ENCODE data around the gene MRPS27.

MRPS27 gene

DNA sequence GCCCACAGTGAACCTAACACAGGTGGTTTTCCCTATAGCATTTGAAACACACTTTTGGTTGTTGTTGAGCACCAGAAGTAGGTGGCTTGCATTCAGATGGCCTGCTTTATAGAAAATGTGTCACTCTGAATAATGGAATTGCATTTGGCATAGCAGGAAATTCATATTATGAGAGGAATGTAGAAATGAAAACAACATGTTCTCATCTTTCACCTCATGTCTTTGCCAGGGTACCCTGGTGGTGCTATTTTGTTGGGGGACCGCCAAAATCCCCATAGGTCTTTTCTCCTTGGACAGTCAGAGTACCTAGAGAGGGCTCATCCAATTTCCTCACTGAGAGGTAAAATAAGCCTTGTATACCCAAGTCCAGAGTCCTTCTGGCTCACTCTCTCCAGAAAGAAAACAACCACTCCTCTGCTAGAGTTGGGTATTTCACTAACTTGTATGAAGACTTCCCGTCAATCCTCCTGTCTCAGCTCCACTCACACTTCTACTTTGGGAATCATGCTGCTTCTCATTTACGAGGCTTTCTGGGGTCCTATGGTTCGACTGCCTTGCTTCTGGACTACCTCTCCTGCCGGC is 67.4 kb downstream of the MRPS27 start:
- FAIRE-seq, result no peak

DNA sequence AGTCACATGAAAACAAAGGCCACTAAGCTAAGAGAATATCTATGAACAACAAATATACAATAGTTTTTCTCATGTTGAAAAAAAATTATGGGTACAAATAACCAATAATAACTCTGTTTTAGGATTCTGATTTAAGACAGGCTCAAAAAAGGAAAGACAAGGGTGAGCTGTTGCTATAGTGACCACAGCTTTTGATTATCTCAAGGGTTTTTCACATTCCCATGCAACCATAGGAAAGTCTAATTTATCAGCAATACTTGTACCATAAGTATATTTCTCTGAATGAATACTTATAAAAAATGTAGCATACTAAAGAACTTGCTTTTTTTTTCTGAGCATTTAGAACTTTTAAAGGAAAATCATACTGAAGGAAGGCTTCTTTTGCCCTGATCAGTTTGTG is 68.0 kb downstream of the MRPS27 start:
- FAIRE-seq, result no peak

DNA sequence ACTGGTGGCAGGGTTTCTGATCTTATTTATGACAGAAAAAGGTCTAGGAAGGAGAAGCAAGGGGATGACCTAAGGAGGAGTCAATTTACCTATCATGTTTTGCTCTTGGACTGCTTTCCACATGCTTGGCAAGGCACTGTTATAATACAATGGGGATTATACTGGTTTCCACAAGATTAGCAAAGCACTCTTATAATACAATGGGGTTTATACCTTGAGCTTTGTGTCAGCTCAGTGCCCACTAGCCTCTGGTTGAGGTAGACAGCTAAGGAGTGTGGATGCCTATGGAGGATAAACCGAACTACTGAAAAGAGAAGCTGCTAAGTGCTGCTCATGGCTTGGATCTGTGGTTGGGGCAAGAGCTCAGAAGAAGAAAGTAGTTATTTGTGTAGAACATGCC is 68.7 kb downstream of the MRPS27 start:
- no peak for FAIRE-seq

DNA sequence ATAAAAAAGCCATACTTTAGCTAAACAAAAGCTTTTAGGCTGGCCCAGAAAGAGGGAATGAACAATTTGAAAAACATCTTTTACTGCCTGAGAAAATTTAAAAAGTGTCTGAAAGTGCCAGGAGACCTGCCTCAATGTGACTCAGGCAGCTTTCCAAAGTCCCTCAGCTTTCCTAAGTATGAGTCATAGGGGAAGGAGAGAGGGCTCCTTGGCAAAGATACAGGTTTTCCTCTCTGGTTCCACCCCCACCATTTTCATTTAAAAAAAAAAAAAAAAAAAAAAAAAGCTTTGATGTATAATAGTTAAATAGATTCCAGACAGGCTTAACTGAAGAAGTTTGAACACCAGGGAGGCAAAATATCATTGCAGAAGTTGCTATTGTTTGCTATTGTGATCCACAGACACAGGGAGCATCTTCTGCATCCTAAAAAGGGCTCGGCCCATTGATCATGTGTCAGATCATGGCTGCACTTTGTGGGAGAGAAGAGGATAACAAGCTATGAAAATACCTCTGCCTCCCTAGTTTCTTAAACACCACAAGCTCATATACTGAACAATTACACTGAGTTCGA is 71.5 kb downstream of the MRPS27 start:
- no peak for FAIRE-seq

DNA sequence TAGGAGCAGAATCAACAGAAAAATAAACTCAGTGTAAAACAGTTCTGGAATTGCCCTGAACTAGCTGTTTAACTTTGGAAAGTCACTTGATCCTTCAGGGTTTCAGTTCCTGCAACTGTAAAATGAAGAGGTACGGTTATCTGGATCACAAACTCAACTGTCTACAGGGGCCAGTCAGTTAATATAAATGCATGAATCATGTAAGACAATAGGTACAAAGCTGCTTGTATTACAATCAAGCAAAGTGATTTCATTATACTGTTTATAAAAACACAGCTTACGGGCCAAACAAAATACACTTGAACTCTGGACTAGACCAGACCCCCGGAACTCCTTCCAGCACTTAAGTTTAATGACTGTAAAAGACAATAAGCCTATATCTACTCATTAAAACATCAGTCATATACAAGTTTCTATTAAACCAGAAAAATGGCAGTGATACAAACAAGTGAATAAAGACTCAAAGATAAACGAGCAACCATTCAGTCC is 73.0 kb downstream of the MRPS27 start:
- FAIRE-seq, result no peak

DNA sequence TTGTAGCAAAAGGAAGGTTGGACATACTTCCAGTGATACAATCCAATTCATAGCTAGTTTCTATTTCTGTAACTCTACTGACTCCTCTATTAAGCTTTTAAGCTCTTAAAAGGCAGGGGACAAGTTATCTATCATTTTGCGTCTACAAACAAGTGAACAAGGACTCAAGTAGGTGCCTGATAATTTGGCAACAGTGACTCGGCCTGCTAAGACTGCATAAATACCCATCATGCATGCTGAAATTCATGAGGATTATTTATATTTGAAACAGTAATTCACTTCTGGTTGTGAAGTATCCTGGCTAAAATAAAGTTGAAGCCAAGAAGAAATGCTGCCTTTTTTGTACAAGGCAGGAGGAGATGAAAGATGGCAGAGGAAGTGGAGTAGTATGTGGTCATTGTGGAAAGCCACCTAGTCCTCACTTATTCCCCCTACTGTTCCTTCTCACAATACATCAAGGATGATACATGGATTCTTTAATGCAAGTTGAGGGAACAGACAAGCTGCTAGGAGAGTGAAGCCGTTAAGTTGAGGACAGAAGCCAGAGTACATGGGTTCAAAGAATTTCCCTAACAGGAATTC is 74.0 kb downstream of the MRPS27 start:
- FAIRE-seq, result no peak

DNA sequence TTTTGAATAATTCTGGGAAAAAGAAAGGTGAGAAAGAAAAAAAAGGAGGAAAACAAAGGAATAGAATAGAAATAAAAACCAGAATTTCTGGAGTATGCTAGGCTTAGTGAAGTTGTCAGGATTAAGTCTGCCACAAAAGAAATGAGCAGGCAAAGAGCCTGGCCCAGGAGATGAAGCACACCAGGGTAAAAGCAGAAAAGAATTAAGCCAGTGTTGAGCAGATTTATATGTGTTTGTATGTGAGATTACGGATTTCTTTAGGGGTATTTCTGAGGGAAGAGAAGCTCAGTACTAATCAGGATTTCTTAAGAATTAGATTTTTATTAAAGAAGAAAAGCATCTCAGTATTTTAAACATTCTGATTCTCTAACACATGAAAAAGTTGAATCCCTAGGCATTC is 74.5 kb downstream of the MRPS27 start:
- FAIRE-seq, result no peak

DNA sequence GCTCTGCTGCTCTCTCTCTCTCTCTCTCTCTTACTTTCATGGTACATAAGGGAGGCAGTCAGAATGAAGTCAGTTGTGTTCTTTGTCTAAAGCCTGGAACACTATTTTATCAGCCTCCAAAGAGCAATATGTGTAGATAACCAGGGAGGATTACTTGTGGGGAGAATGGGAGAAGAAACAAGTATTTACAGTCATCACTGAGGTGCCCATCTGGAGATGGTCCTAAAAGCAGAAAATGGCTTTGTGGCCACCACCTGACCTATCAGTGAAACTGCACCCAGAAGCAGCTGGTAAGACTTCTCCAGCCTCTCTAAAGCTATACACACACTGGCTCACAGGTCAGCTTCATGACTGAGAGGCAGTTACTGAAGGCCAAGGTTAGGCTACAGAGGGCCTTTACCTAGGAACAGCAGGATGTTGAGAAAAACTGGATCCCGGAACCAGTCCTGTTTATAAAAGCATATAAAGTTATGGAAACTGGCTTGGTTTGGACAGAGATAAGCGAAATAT is 75.1 kb downstream of the MRPS27 start:
- no peak for FAIRE-seq

DNA sequence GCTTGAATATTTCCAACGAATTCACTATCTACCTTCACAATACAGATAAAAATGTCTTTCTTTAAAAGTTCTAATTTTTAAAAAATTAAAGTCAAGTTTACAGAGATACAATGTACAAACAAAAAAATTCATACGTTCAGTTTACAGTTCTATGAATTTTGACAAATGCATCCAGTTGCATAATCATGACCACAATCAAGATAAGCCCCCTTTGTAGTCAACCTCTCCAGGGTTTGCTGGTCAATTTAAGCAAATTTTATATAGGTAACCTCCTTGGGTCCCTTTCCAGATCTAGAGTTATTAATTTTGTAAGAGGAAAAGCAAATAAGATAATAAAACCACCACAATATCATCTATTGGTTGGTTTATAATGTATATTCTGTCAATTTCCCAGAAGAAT is 76.3 kb downstream of the MRPS27 start:
- no peak for FAIRE-seq

DNA sequence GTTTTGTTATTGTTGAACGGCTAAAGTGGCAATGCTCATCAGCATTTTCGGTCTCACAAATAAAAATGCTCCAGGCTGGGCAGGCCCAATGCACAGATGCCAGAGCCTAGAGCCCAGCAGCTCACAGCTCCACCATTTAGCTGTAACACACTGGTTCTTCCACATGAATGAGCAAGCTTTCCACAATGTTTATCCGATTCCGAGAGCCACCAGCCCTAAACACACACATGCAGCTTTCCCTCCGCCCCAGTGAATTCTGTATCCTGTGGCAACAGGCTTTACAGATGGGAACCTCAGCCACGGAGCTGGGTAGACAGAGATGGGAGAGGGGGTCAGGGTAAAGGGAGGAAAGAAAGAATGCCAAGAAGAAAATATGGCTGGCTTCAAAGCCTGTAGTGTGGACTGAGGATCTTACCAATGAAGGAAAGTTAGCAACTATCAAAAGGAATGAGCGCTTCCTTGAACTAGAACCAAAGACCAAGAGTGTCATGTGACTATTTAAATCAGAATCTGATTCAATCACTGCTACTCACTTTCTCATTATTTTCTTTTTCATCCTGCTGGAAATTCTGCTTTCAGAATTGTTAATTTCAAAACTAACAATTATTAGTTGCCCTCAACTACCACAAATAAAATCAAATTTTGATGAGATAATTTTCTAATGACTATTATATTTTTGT is 77.1 kb downstream of the MRPS27 start:
- no peak for FAIRE-seq

DNA sequence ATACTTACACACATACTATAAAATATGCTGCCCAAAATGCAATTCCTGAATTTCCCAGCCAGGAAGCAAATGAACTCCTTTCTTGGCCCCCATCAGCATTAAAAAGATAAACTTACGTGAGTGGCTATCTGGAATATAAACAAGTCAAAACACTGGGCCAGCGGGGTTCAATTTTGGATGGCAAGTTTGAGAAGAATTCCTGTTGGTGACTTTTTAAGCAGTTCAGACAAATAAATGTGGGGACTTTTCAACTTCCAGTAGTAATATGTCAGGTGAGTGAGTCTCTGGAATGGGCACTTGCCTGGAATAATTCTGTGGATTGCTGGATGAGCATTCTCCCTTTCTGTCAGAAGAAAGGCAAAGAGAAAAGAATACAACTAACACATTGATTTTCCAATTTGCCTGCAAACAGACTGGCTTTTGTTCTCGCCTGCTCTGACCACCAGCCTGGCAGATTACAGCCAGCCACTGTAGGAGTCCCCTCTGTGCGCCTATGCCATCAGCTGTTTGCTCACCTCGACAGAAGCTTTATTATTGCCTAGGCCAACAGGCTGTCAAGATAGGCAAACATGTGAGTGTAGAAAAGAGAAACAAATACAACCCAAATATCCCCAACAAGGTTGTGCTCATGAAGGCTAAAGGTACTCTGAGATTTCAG is 78.6 kb downstream of the MRPS27 start:
- FAIRE-seq, result no peak

DNA sequence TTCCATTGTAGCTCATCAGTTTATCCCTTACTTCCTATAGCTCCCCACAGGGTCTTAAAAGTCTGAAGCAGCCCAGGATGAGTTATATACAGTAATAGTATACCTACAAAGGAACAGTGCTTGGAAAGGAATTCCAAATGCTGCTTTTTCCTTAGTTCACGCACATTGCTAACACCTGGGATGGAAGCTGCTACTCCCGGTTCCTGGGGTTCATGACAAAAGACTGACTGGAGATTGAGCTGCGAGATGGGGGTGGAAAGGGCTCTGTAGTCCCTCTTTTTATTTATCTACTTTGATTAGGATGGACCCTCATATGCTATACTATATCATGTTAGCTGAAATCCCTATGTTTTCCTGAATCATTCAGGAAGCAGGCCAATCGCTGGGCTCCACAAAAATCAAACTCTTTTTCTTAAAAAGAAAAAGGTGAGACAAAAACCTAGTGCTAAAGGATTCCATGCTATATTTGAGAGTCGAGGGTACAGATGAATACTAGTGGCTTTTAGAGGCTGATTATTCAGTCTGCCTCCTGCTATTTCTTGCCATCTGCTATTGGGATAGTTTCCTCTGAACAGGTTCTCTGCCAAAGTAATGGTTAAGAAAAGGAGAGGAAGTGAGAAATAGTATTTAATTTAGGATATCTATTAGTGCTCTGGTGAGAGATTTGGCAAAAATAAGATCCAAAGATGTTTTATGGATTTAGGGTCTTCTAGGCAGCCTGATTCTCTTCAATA is 81.2 kb downstream of the MRPS27 start:
- FAIRE-seq, result no peak

DNA sequence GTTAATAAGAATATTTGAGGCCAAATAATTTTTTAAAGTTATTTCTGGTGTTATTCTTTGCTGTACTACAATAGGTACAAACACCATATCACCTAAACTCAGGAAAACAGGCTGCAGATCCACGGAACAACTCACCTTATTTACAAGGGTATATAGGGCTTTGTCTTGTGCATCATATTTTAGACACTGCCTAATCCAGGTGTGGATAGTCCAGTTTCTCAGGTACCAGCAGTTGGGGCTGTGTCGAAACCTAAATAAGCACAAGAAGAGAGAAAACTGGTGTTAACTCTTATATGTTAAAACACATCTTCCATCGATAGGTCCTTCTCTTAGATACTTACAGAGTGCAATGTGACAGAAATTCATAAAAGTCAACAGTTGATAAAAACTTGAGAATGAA is 82.2 kb downstream of the MRPS27 start:
- no peak for FAIRE-seq

DNA sequence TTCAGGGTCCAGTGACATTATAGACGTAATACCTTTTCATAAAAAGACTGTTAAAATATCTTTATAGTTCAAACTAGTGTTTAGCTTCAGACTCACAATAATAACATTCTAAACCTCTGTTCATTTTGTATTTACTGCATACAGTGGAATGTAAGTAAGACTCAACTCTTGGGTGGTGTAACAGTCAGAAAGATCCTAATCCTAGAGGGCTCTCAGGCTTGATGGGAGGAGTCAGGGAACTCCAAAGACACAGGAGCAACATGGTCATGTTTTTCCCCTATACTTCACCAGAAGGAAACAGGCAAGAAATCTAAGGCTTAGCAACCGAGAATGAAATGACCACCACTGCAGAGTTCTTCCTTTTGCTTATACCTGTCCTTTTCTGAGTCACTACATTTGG is 82.6 kb downstream of the MRPS27 start:
- FAIRE-seq, result no peak

DNA sequence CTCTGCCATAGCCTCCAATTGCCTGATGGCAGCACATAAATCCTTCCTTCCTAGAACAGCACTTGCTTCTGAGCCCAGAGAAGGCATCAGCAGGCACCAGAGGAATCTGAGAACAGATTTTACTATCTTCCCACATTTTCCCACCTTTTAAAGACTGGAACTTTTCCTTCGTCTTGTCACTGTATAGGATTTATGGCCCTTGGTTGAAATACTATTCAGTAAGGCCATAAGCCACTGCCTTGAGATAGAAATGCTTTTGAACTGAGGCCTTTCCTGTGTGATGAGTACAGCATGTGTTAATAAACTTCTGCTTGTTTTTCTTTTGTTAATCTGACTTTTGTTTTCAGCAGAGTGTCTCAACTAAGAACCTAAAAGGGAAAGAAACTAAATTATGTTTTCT is 84.3 kb downstream of the MRPS27 start:
- no peak for FAIRE-seq

DNA sequence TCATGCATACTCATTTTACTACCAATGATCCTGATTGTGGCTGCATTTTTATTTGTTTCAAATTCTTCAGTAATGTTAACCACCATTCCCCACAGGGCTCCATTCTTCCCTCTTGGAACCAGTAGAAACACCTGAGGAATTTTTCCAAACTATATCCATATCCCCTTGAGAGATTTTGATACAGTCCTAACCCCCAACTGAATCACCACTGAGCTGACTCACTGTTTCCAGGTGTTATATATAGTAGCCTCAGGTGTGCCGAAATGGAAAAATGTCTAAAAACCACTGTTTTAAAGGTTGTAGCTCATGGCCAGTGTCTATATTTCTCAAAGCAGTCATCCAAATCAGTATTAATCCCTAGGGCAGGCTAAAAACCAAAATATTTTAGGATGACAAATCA is 85.2 kb downstream of the MRPS27 start:
- FAIRE-seq, result no peak

DNA sequence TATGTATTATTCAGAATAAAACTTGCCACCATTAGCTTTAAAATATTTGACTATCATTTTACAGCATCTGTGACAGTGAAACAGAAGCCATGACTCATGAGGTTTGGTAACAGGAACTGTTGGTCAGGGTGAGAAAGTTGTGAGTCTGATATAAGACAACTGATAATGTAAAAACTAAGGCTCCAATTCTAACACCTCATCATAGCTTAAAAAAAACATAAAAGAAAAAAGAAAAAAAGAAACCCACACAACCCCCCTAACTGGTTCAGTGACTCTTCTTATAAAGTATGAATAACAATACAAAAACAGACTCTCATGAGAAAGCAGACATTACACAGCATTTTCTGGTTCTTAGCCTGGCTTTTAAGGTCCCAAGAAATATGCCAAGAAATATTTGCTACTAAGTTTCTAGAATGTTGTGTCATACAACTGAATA is 85.8 kb downstream of the MRPS27 start:
- no peak for FAIRE-seq

DNA sequence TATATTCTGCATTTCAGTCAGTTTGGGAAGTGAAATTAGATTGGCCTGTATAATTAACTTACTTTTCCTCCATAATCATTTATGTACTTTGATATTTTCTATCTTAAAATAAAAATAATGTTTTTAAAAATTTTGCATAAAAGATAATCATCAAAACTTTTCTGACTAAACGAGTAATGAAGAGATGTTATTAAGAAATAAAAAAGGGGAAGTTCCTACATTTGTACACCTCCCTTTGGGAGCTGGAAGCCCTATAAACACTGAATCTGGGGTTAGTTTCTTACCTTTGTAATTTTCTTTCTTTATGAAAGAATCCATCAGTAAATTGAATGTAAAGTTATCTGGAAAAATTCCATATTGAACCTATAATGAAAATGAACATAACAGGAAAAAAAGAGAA is 86.2 kb downstream of the MRPS27 start:
- FAIRE-seq, result no peak

DNA sequence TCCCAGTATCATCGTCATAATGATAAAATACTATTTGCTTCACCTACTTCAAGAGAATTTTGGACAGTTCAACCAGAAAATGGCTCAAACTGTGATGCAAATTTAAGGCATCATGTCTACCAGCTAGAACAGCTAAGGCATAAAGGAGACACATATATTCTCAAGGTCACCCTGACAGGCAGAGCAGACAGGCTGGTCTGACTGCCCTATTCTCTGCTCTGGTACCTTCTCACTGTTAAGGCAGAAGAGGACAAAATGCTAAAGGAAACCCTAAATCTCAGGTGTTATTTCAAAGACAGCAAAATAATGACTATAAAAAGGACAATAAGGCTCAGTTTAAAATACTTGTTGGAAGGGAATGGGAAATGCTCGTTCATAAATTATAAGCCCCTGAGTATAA is 87.2 kb downstream of the MRPS27 start:
- FAIRE-seq, result no peak

DNA sequence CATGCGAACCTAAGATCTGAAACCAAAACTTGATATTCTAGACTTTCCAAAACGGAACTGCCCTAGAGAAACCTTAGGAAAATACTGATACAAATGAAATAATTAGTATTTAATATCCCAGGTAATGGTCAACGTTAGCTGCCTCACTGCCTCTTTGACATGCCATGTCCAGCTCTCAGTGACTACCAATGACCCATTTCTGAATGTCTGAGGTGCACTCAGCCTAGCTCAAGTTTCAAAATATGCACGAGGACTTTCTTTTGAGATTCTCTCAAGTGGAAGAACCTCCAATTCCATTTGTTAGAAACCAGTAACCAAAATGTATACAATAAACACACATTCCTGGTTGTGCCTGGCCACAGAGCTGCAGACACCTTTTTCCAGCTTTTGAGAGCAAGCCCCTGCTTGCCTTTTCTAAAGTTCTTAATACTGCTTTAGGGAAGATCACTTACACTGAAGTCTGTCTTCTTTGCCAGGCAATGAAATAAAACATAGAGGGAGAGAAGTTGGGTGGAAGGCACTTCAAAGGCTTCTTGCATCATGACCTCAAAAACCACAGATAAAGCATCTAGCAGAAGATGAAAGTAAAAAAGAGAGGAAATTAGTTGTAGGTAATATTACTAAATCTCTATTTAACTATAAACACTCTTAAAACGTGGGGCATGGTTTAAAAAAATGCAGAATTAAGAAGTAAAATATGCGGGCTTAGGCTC is 87.9 kb downstream of the MRPS27 start:
- no peak for FAIRE-seq

DNA sequence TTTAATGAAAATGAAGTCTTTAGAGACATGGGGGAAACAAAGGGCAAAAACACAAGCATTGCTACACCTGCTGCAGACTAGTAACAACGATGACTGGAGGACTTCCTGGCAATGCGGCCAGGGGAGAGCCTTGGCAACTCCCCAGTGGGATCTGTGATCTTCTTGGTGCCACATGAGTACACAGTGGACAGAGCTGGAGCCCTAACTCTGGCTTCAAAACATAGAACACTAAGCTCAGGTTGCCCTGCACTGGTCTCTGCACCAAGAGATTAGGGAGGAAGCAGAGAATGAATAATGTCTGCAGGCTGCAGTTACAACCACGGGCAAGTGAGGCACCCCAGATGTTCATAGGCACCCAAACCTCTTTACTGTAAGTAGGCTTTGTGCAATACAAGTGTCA is 91.1 kb downstream of the MRPS27 start:
- no peak for FAIRE-seq

DNA sequence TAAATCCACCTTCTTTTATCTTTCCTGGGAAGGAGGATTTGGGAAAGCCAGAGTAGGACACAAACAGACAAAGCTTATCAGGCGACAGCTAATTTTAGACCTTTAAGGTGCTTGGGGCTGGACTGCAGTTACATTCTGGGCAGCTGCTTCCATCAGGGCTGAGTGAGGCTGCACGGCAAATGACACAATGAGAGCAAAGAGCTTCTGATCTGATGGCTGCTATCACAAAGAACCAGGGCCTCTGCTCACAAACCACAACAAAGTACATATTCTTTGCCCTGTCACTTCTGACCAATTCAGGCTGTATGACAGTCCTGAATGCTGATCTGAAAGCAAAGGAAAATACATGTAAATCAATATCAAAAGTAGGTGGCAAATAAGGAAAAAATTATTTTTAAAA is 93.1 kb downstream of the MRPS27 start:
- FAIRE-seq, result no peak
